GM10266 (cell line): Measurements from ENCODE around the gene SERPINB10.
A peak's percentile ranks its signal among the peaks of the same experiment; 100 is the strongest.

Experiments used
- DNase-seq: peaks from one replicate; pipeline ENCODE4 v3.0.0; 2012; ENCODE audit errors: extremely low spot score
- TF ChIP-seq, protein P1 (sequence below): IDR thresholded peaks from 2 replicates; pipeline ENCODE4 v1.5.1; 2012; ENCODE audit warnings: mild to moderate bottlenecking, low read depth; ENCODE audit not compliant: control insufficient read depth, insufficient read depth; ENCODE audit errors: missing control alignments

Gene SERPINB10

DNA sequence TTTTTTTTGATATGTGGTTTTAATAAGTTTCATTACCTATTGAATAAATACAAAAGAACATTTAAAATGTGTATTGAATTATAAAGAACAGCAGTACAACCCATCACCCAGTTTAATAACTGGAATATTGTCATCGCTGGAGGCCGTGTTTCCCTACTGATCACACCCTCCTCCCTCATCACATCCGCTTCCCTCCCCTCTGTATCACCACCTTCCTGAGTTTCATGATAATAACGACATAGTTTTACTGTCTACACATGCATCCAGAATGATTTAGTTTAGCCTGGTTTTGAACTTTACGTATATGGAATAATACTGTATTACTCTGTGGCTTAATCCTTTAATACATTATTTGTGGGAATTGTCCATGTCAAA lies 64.2 kb downstream of the SERPINB10 start:
- DNase-seq, result no peak
- TF ChIP-seq, protein P1, sequence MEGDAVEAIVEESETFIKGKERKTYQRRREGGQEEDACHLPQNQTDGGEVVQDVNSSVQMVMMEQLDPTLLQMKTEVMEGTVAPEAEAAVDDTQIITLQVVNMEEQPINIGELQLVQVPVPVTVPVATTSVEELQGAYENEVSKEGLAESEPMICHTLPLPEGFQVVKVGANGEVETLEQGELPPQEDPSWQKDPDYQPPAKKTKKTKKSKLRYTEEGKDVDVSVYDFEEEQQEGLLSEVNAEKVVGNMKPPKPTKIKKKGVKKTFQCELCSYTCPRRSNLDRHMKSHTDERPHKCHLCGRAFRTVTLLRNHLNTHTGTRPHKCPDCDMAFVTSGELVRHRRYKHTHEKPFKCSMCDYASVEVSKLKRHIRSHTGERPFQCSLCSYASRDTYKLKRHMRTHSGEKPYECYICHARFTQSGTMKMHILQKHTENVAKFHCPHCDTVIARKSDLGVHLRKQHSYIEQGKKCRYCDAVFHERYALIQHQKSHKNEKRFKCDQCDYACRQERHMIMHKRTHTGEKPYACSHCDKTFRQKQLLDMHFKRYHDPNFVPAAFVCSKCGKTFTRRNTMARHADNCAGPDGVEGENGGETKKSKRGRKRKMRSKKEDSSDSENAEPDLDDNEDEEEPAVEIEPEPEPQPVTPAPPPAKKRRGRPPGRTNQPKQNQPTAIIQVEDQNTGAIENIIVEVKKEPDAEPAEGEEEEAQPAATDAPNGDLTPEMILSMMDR, result no peak

DNA sequence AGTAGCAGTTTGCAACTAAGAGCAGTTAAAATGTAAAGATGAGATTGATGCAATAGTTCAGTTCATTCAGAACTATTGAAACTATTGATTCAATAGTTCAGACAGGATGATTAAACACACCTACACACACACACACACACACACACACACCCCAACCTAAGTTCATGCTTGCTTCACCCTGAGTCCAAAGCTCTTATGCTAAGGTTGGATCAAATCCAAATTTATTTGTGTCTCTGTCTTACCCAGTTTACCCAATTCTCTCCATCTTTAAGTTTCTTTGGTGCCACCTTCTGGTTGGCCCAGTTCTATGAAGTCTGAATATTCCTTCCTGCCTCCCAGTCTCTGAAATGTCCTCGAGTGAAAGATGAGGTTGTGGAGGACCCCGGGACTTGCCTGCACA lies 67.2 kb downstream of the SERPINB10 start:
- no peak for DNase-seq
- TF ChIP-seq, protein P1, result peak; percentile 43

DNA sequence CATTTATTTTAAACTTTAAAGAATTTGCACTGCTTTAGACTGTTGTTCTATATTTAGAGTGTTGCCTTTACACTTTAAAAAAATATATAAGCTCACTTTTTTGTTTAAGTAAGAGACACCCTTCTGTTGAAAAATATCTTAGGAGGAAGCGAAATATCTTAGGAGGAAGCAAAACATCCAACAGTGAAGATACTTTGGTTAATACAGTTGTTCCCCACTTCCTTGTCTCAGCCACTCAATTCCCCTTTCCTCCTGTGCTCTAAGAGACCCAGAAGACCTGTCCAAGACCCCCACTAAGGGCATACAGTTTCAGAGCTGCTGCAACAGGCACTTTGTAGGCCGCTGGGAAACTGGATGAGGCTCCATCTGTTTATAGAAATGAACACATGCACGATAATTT lies 67.9 kb downstream of the SERPINB10 start:
- TF ChIP-seq, protein P1, result no peak
- DNase-seq, result no peak

DNA sequence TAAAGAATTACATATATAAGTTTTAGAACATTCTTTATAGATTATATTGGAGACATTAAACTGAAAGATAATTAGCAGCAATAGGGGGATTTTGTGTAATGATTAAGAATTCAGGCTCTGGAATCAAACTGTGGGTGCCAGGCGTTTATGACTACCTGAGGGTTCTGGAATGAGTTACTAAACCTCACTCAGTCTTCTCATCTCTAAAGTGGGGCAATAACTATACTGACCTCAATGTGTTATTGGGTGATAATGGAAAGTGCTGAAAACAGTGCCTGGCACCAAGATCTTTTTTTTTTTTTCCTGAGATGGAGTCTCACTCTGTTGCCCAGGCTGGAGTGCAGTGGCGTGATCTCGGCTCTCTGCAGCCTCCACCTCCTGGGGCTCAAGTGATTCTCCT lies 69.3 kb downstream of the SERPINB10 start:
- no peak for DNase-seq
- TF ChIP-seq, protein P1, result no peak

DNA sequence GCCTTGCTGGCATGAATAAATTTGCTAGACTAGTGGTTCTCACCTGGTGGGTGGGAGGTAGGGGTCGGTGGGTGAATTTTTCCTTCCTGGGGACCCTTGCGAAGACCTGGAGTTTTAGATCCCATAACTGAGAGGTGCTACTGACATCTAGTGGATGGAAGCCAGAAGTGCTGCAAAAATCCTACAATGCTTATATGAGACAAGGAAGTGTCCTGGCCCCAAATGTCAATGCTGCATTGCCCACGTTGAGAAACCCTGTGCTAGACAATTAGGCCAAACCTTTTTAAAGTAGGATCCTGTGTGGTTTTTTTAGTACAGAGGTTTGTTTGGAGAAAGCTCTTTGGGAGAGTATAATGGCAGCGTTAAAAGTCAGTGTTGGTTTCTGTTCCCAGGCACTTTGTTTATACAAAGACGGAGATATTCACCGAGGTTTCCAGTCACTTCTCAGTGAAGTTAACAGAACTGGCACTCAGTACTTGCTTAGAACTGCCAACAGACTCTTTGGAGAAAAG lies 71.7 kb downstream of the SERPINB10 start:
- DNase-seq, result peak; percentile 62
- TF ChIP-seq, protein P1, result peak; percentile 88

DNA sequence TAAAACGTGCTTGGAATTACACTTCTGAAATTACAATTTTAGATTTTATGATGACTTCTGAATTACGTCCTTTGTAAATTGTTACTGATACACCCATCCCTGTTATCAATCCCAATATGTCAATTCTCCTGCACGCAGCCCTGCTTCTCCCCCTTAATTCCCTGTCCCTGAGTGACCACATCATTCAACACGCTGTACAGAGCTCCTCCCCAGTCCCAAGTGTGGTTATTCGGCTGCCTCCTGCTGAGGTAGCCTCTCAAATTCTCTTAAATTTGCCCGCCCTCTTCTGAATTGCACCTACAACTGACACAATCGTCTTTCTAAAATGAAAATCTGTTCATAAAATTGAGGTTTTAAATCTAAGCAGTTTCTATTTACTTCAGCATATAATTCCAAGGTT lies 72.3 kb downstream of the SERPINB10 start:
- DNase-seq, result no peak
- TF ChIP-seq, protein P1, result no peak

DNA sequence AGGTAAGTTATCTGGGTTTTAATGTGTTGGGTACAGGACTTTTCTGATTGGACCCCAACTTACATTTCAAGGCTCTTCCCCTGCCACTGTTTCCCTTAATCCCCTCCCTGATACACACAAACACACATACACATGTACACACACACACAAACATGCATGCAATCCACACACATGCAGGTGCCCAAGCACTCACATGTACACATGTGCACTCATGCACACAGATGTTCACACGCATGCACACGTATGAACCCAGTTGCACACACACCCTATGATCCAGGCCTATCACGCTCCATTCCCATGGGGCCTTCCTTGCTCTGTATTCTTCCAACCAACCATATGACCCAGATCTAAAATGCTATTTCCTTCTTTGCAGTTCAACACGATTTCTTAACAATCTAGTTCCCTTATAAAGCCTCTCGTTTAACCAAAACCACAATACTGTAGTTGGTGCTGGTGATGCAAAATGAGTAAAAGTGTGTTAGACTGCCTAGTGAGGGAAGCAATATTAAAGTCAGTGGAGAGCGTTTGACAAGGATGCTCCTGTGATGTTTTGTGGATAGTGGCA lies 73.2 kb downstream of the SERPINB10 start:
- no peak for DNase-seq
- TF ChIP-seq, protein P1, result no peak
